ENCODE measurements around the gene KRT76.
"Not testable (repeated sequence)": the region's sequence is repeated elsewhere in the genome, so short reads cannot be mapped to it uniquely, and the experiment has no call there.

The KRT76 gene

GRCh38 chr12:52796429-52796794 lies 19.3 kb upstream of the KRT76 start:
- no peak for DNase-seq

- DNase-seq = no peak
These were observed 18.7 kb upstream of the KRT76 start, which contains the start of gene KRT3 for GRCh38 chr12:52795694-52796428. KRT3 (minus strand) TSS chr12:52796117; CDS start chr12:52796042, 75 bp downstream.

- not testable (repeated sequence) for DNase-seq
These were observed 18.2 kb upstream of the KRT76 start for GRCh38 chr12:52795332-52795674.

GRCh38 chr12:52794479-52795331 lies 17.6 kb upstream of the KRT76 start:
- DNase-seq = no peak

- no peak for DNase-seq
These were observed 15.3 kb upstream of the KRT76 start for GRCh38 chr12:52792185-52793029.

- DNase-seq = no peak
These were observed 14.4 kb upstream of the KRT76 start for GRCh38 chr12:52791271-52792184.

GRCh38 chr12:52790427-52791270 lies 13.5 kb upstream of the KRT76 start:
- DNase-seq = no peak

- no peak for DNase-seq
These were observed 12.7 kb upstream of the KRT76 start for GRCh38 chr12:52789637-52790426.

- DNase-seq = no peak
These were observed 11.9 kb upstream of the KRT76 start for GRCh38 chr12:52788876-52789636.

GRCh38 chr12:52788192-52788875 lies 11.2 kb upstream of the KRT76 start:
- no peak for DNase-seq

- DNase-seq = no peak
These were observed 10.4 kb upstream of the KRT76 start for GRCh38 chr12:52787324-52788191.

- no peak for DNase-seq
These were observed 7.8 kb upstream of the KRT76 start for GRCh38 chr12:52784909-52785308.

- DNase-seq = no peak
These were observed 6.6 kb upstream of the KRT76 start for GRCh38 chr12:52783563-52784316.

- no peak for DNase-seq
These were observed 5.4 kb upstream of the KRT76 start for GRCh38 chr12:52782502-52782901.

- no peak for DNase-seq
These were observed 4.4 kb upstream of the KRT76 start for GRCh38 chr12:52781399-52782082.

- DNase-seq = no peak
These were observed 2.8 kb upstream of the KRT76 start for GRCh38 chr12:52779914-52780313.

- no peak for DNase-seq
These were observed 1.7 kb upstream of the KRT76 start for GRCh38 chr12:52778833-52779232.
